Transverse colon (tissue), 3 donors: ENCODE measurements around the gene KRTAP19-7.

ENCODE experiments used
- CTCF ChIP-seq, 5 experiments: fragments of 200-600 bp in 3 of 5; fragments of 450-650 bp in 2 of 5; sonication (generic) in 3 of 5; IDR thresholded peaks; 1 replicate in 2 of 5; 2 replicates in 3 of 5; pipeline ENCODE4 v1.5.1; 2016 to 2017; ENCODE audit warnings: antibody characterized with exemption in 5 of 5, inconsistent platforms in 3 of 5, mild to moderate bottlenecking in 2 of 5, moderate library complexity in 1 of 5
- POLR2A ChIP-seq: fragments of 450-650 bp; IDR thresholded peaks from one replicate; pipeline ENCODE4 v1.6.1; 2016; ENCODE audit warnings: antibody characterized with exemption, mild to moderate bottlenecking, moderate library complexity

DNA sequence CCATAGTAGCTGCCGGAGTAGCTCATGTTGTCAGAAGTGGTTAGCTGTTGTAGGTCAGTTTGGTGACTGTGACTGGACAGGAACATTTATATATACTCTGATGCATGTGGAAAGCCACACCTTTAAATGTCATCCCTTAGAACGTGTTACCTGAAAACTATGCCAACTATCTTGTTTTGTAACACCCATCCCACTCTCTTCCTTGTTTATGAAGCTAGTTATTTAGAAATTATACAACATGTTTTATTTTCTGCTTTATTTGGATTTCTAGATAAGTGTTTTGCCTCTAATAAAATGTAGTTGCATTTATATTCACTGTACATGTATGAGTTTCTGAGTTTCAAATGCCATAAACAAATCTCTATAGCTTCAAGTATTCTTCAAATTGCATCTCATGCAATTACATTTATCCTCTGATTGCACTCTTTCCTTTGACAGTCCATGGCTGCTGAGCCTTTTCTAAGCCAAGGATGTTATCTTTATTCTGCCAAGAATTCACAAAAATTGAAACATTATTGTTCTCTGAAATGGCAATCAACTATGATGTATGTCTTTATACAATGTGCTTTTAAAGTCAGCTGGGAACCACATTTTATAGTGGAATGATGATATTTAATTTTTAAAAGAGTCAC, at the start of gene KRTAP19-7:
- TF ChIP-seq CTCF (IDR thresholded peaks at IDR 0.05) (no peak), POLR2A (no peak)
